PC-3 (cell line): Measurements from ENCODE around the gene MYOF. TPM values are rescaled to one million over a fixed set of nuclear protein-coding genes. Genes with fewer than 3 reads are reported as not detected.
"Not testable (repeated sequence)": the region's sequence is repeated elsewhere in the genome, so short reads cannot be mapped to it uniquely, and the experiment has no call there.

ENCODE experiments used
- ATAC-seq: fragments of 200-7000 bp; cut with Tn5 transposase; 2 replicates; pipeline ENCODE4 v1.9.1; 2020; ENCODE audit warnings: mild to moderate bottlenecking, moderate library complexity
- BruUV-seq: library from RNA; stranded (reverse); fragments of 400-500 nt; replicated peaks from 2 replicates; lab custom pipeline; 2021; lab: Mats Ljungman, UMichigan
- CTCF ChIA-PET: fragments of 300-600 bp; sonication (Branson Sonifier 250); formaldehyde crosslinking; loops from one replicate; lab custom pipeline; 2022; ENCODE audit warnings: antibody characterized with exemption; lab: Charles Lee
- POLR2A ChIA-PET: fragments of 300-600 bp; sonication (Branson Sonifier 250); formaldehyde crosslinking; loops from one replicate; lab custom pipeline; 2022; ENCODE audit warnings: antibody characterized with exemption; ENCODE audit not compliant: unreplicated experiment; lab: Charles Lee
- DNase-seq: peaks from one replicate; pipeline ENCODE4 v3.0.0-alpha.2; 2015
- H2AFZ ChIP-seq: fragments of 300-600 bp; sonication (generic); 2 replicates; pipeline ENCODE4 v1.6.0; 2016; ENCODE audit warnings: antibody characterized with exemption, low read length
- H3F3A ChIP-seq: fragments of 300-600 bp; sonication (generic); one replicate; pipeline ENCODE4 v1.6.0; 2017; ENCODE audit warnings: antibody characterized with exemption, low read length, control low read depth, mild to moderate bottlenecking; ENCODE audit not compliant: unreplicated experiment
- H3K27ac ChIP-seq: fragments of 300-600 bp; sonication (generic); 2 replicates; pipeline ENCODE4 v1.5.1; 2016; ENCODE audit warnings: mild to moderate bottlenecking, low read length
- H3K27me3 ChIP-seq: fragments of 300-600 bp; sonication (generic); 2 replicates; pipeline ENCODE4 v1.6.1; 2016; ENCODE audit warnings: low read length, mixed read lengths
- H3K36me3 ChIP-seq: fragments of 300-600 bp; sonication (generic); 2 replicates; pipeline ENCODE4 v1.6.1; 2016; ENCODE audit warnings: low read depth, mixed run types, low read length, mixed read lengths
- H3K4me1 ChIP-seq: fragments of 300-600 bp; sonication (generic); 2 replicates; pipeline ENCODE4 v1.5.1; 2016; ENCODE audit warnings: low read length; ENCODE audit not compliant: insufficient read depth
- H3K4me2 ChIP-seq: fragments of 300-600 bp; sonication (generic); 2 replicates; pipeline ENCODE4 v1.6.0; 2016; ENCODE audit warnings: low read length
- H3K4me3 ChIP-seq: fragments of 300-600 bp; sonication (generic); 2 replicates; pipeline ENCODE4 v1.5.1; 2016; ENCODE audit warnings: mild to moderate bottlenecking, low read length, mixed read lengths
- H3K79me2 ChIP-seq: fragments of 300-600 bp; sonication (generic); 2 replicates; pipeline ENCODE4 v1.6.1; 2017; ENCODE audit warnings: low read length, mixed read lengths
- H3K9ac ChIP-seq: fragments of 300-600 bp; sonication (generic); 2 replicates; pipeline ENCODE4 v1.6.0; 2016; ENCODE audit warnings: mild to moderate bottlenecking, low read length
- H3K9me2 ChIP-seq: fragments of 300-600 bp; sonication (generic); replicated peaks from 2 replicates; pipeline ENCODE4 v1.6.1; 2016; ENCODE audit warnings: mixed run types, low read length, mixed read lengths
- H3K9me3 ChIP-seq: fragments of 300-600 bp; sonication (generic); 2 replicates; pipeline ENCODE4 v1.6.1; 2016; ENCODE audit warnings: low read length, mixed read lengths
- H4K20me1 ChIP-seq: fragments of 300-600 bp; sonication (generic); 2 replicates; pipeline ENCODE4 v1.6.1; 2016; ENCODE audit warnings: low read length, mixed read lengths
- CTCF ChIP-seq: fragments of 300-600 bp; sonication (generic); conservative IDR thresholded peaks from 2 replicates; pipeline ENCODE4 v1.5.1; 2017; ENCODE audit warnings: antibody characterized with exemption, low read depth, mild to moderate bottlenecking, low read length
- EZH2 ChIP-seq: fragments of 300-600 bp; sonication (generic); IDR thresholded peaks from one replicate; pipeline ENCODE4 v1.6.1; 2017; ENCODE audit warnings: antibody characterized with exemption, mild to moderate bottlenecking, low read length; ENCODE audit not compliant: unreplicated experiment
- EZH2phosphoT487 ChIP-seq: fragments of 300-600 bp; sonication (generic); IDR thresholded peaks from 2 replicates; pipeline ENCODE4 v1.6.1; 2018; ENCODE audit warnings: mild to moderate bottlenecking, antibody characterized with exemption, low read length, borderline replicate concordance
- intact Hi-C: fragments of 100-400 bp; cut with micrococcal nuclease; formaldehyde crosslinking; loops from 2 replicates; pipeline ENCODE4 v1.9.0; 2023
- total RNA-seq: library from RNA; depleted of rRNA; stranded (reverse); fragments of >200 nt; gene quantifications from 2 replicates; pipeline ENCODE4 v1.2.3, GENCODE V29; 2014

Gene MYOF
- total RNA-seq, 1 experiment from 2014 or later, result 174 TPM

GRCh38 chr10:93367664-93368063 is 114.5 kb downstream of the MYOF start:
- H3K27ac ChIP-seq, result no peak overlapping the region
- no peak overlapping the region for H2AFZ ChIP-seq
- H3K9me2 ChIP-seq, result no peaks in the 10 kb centered on the region
- intact Hi-C loops, result no loop called here
- H3F3A ChIP-seq, result no peaks in the 10 kb centered on the region
- H3K9ac ChIP-seq, result no peak overlapping the region
- no peak for TF ChIP-seq EZH2
- no peak for TF ChIP-seq CTCF
- no peak for TF ChIP-seq EZH2phosphoT487
- no peaks in the 10 kb centered on the region for H3K4me1 ChIP-seq
- no peaks in the 10 kb centered on the region for H4K20me1 ChIP-seq
- no peak overlapping the region for H3K4me2 ChIP-seq
- no peaks in the 10 kb centered on the region for H3K79me2 ChIP-seq
- H3K4me3 ChIP-seq, result no peak overlapping the region
- peaks cover 82% of the 10 kb centered on the region for H3K36me3 ChIP-seq
- no peak for DNase-seq
- no TSS peak for BruUV-seq
- POLR2A ChIA-PET, result no interaction called here
- H3K27me3 ChIP-seq, result no peaks in the 10 kb centered on the region
- CTCF ChIA-PET, result no interaction called here
- H3K9me3 ChIP-seq, result no peaks in the 10 kb centered on the region
- ATAC-seq, result no peak

DNA sequence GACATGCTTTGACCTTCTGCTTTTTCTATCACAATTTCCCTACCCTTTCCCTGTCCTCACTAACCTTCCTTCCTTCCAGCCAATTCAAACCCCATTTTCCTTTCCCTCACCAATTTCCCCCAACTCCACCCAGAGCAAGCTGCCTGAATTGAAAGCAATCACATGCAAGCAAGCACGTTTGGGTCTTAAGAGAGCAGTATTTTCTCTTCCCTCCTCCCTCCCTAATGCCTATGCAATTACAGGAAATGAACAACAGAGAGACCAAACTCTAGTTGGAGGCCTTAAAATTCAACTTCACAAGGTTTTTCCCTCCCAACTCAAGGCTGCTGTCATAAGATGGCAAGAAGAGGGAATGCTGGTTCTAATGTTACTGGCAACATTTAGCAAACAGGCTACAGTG is 117.2 kb downstream of the MYOF start:
- ATAC-seq, result no peak
- H3K9ac ChIP-seq, result no peak overlapping the region
- H3K36me3 ChIP-seq, result peaks cover 79% of the 10 kb centered on the region
- BruUV-seq, result no TSS peak
- TF ChIP-seq EZH2 (no peak), EZH2phosphoT487 (no peak), CTCF (no peak)
- intact Hi-C loops, result no loop called here
- no peaks in the 10 kb centered on the region for H3K9me3 ChIP-seq
- no peak overlapping the region for H3K27ac ChIP-seq
- ChIA-PET CTCF (no interaction called here), POLR2A (no interaction called here)
- H3K27me3 ChIP-seq, result no peaks in the 10 kb centered on the region
- no peak overlapping the region for H3K4me3 ChIP-seq
- no peaks in the 10 kb centered on the region for H4K20me1 ChIP-seq
- DNase-seq, result no peak
- H3K79me2 ChIP-seq, result no peaks in the 10 kb centered on the region
- H3F3A ChIP-seq, result no peaks in the 10 kb centered on the region
- H2AFZ ChIP-seq, result no peak overlapping the region
- no peaks in the 10 kb centered on the region for H3K4me1 ChIP-seq
- no peak overlapping the region for H3K4me2 ChIP-seq
- H3K9me2 ChIP-seq, result no peaks in the 10 kb centered on the region

GRCh38 chr10:93363891-93364648 is 118.1 kb downstream of the MYOF start:
- H2AFZ ChIP-seq, result no peak overlapping the region
- H3K79me2 ChIP-seq, result no peaks in the 10 kb centered on the region
- H4K20me1 ChIP-seq, result no peaks in the 10 kb centered on the region
- POLR2A ChIA-PET, result no interaction called here
- H3K9me2 ChIP-seq, result no peaks in the 10 kb centered on the region
- H3K27ac ChIP-seq, result no peak overlapping the region
- H3K4me1 ChIP-seq, result no peaks in the 10 kb centered on the region
- intact Hi-C loops, result no loop called here
- DNase-seq, result no peak
- no peak overlapping the region for H3K4me2 ChIP-seq
- no peaks in the 10 kb centered on the region for H3K9me3 ChIP-seq
- no peaks in the 10 kb centered on the region for H3K27me3 ChIP-seq
- no peak for ATAC-seq
- peaks cover 79% of the 10 kb centered on the region for H3K36me3 ChIP-seq
- CTCF ChIA-PET, result no interaction called here
- TF ChIP-seq EZH2phosphoT487, result no peak
- TF ChIP-seq CTCF, result no peak
- TF ChIP-seq EZH2, result no peak
- no peak overlapping the region for H3K4me3 ChIP-seq
- BruUV-seq, result no TSS peak
- no peaks in the 10 kb centered on the region for H3F3A ChIP-seq
- H3K9ac ChIP-seq, result no peak overlapping the region

DNA sequence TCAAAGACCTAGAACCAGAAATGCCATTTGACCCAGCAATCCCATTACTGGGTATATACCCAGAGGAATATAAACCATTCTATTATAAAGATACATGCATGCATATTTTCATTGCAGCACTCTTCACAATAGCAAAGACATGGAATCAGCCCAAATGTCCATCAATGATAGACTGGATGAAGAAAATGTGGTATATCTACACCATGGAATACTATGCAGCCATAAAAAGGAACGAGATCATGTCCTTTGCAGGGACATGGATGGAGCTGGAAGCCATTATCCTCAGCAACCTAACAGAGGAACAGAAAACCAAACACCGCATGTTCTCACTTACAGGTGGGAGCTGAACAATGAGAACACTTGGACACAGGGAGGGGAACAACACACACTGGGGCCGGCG is 123.7 kb downstream of the MYOF start:
- intact Hi-C loops, H3K9ac ChIP-seq, H3K9me3 ChIP-seq, DNase-seq, H3K27me3 ChIP-seq, BruUV-seq, H2AFZ ChIP-seq, H3K79me2 ChIP-seq, H3K4me2 ChIP-seq, H4K20me1 ChIP-seq, H3K9me2 ChIP-seq, H3K27ac ChIP-seq, H3F3A ChIP-seq, POLR2A ChIA-PET, H3K4me1 ChIP-seq, H3K4me3 ChIP-seq, ATAC-seq: not testable (repeated sequence)
- peaks cover 75% of the 10 kb centered on the region for H3K36me3 ChIP-seq
- CTCF ChIA-PET, result interaction anchor here (0.6 kb wide), 1 partner anchor 153 kb away, joined by 12 read pairs; no protein-coding TSS in a partner anchor
